Muscle layer of duodenum (tissue), 2 donors: ENCODE results near the gene KIAA0930.

Experiments used
- H3K27ac ChIP-seq: one replicate; pipeline ENCODE4 v1.7.0; 2013; ENCODE audit warnings: mild to moderate bottlenecking, low read length
- H3K27me3 ChIP-seq: one replicate; pipeline ENCODE4 v1.7.0; 2013; ENCODE audit warnings: low read depth, mild to moderate bottlenecking, control low read depth, low read length
- H3K36me3 ChIP-seq, 2 donors: one replicate each; pipeline ENCODE4 v1.7.0; 2013; ENCODE audit warnings: low read length in 2 of 2, control low read depth in 1 of 2, mild to moderate bottlenecking in 1 of 2; ENCODE audit not compliant: insufficient read depth in 2 of 2, control insufficient read depth in 1 of 2
- H3K4me1 ChIP-seq, 2 donors: one replicate each; pipeline ENCODE4 v1.7.0; 2013; ENCODE audit warnings: low read length in 2 of 2, mild to moderate bottlenecking in 2 of 2, control low read depth in 1 of 2, moderate library complexity in 1 of 2; ENCODE audit not compliant: insufficient read depth in 2 of 2, control insufficient read depth in 1 of 2
- H3K4me3 ChIP-seq, 2 donors: one replicate each; pipeline ENCODE4 v1.7.0; 2013; ENCODE audit warnings: low read length in 2 of 2, low read depth in 1 of 2, mild to moderate bottlenecking in 1 of 2
- H3K9me3 ChIP-seq, 2 donors: one replicate each; pipeline ENCODE4 v1.7.0; 2013; ENCODE audit warnings: low read length in 2 of 2, control low read depth in 1 of 2, mild to moderate bottlenecking in 1 of 2; ENCODE audit not compliant: control insufficient read depth in 1 of 2
- donor health status: healthy.

The KIAA0930 gene

GRCh38 chr22:45203150-45203951 is 37.3 kb downstream of the KIAA0930 start:
- Histone ChIP-seq H3K4me1 (peaks cover 0 to 9% of the 10 kb centered on the region in 2 donors), H3K4me3 (no peak overlapping the region), H3K9me3 (no peaks in the 10 kb centered on the region), H3K36me3 (peaks cover 15 to 50% of the 10 kb centered on the region in 2 donors), H3K27me3 (no peaks in the 10 kb centered on the region), H3K27ac (no peak overlapping the region)

GRCh38 chr22:45202333-45203149 is 38.2 kb downstream of the KIAA0930 start:
- no peak overlapping the region for H3K4me3 ChIP-seq
- H3K4me1 ChIP-seq, result peaks cover 0 to 9% of the 10 kb centered on the region in 2 donors
- no peak overlapping the region for H3K27ac ChIP-seq
- H3K27me3 ChIP-seq, result no peaks in the 10 kb centered on the region
- peaks cover 15 to 58% of the 10 kb centered on the region in 2 donors for H3K36me3 ChIP-seq
- no peaks in the 10 kb centered on the region for H3K9me3 ChIP-seq

- Histone ChIP-seq H3K4me3 (no peak overlapping the region), H3K4me1 (peaks cover 0 to 9% of the 10 kb centered on the region in 2 donors), H3K27ac (no peak overlapping the region), H3K36me3 (peaks cover 15 to 66% of the 10 kb centered on the region in 2 donors), H3K27me3 (no peaks in the 10 kb centered on the region), H3K9me3 (no peaks in the 10 kb centered on the region)
Observed at GRCh38 chr22:45201678-45202332, 38.9 kb downstream of the KIAA0930 start.

GRCh38 chr22:45200860-45201511 is 39.7 kb downstream of the KIAA0930 start:
- peaks cover 0 to 9% of the 10 kb centered on the region in 2 donors for H3K4me1 ChIP-seq
- no peaks in the 10 kb centered on the region for H3K9me3 ChIP-seq
- H3K36me3 ChIP-seq, result peaks cover 15 to 74% of the 10 kb centered on the region in 2 donors
- no peaks in the 10 kb centered on the region for H3K27me3 ChIP-seq
- no peak overlapping the region for H3K27ac ChIP-seq
- no peak overlapping the region for H3K4me3 ChIP-seq

- Histone ChIP-seq H3K36me3 (peaks cover 15 to 80% of the 10 kb centered on the region in 2 donors), H3K9me3 (no peaks in the 10 kb centered on the region), H3K27me3 (no peaks in the 10 kb centered on the region), H3K27ac (no peak overlapping the region), H3K4me3 (no peak overlapping the region), H3K4me1 (peaks cover 0 to 9% of the 10 kb centered on the region in 2 donors)
Observed at GRCh38 chr22:45200230-45200629, 40.5 kb downstream of the KIAA0930 start.

- Histone ChIP-seq H3K4me1 (peaks cover 0 to 9% of the 10 kb centered on the region in 2 donors), H3K27me3 (no peaks in the 10 kb centered on the region), H3K36me3 (peaks cover 15 to 80% of the 10 kb centered on the region in 2 donors), H3K9me3 (no peaks in the 10 kb centered on the region), H3K4me3 (no peak overlapping the region), H3K27ac (no peak overlapping the region)
Observed at GRCh38 chr22:45199723-45200122, 41.0 kb downstream of the KIAA0930 start.

GRCh38 chr22:45198463-45198795 is 42.3 kb downstream of the KIAA0930 start:
- Histone ChIP-seq H3K27me3 (no peaks in the 10 kb centered on the region), H3K27ac (no peak overlapping the region), H3K9me3 (no peaks in the 10 kb centered on the region), H3K4me3 (no peak overlapping the region), H3K36me3 (peaks cover 15 to 70% of the 10 kb centered on the region in 2 donors), H3K4me1 (peaks cover 0 to 9% of the 10 kb centered on the region in 2 donors)

GRCh38 chr22:45197606-45198462 is 42.9 kb downstream of the KIAA0930 start:
- Histone ChIP-seq H3K27ac (no peak overlapping the region), H3K4me3 (no peak overlapping the region), H3K36me3 (peaks cover 15 to 64% of the 10 kb centered on the region in 2 donors), H3K9me3 (no peaks in the 10 kb centered on the region), H3K27me3 (no peaks in the 10 kb centered on the region), H3K4me1 (peaks cover 0 to 9% of the 10 kb centered on the region in 2 donors)

GRCh38 chr22:45196926-45197605 is 43.6 kb downstream of the KIAA0930 start:
- Histone ChIP-seq H3K36me3 (peaks cover 15 to 56% of the 10 kb centered on the region in 2 donors), H3K27me3 (no peaks in the 10 kb centered on the region), H3K9me3 (no peaks in the 10 kb centered on the region), H3K27ac (no peak overlapping the region), H3K4me3 (no peak overlapping the region), H3K4me1 (peaks cover 0 to 5% of the 10 kb centered on the region in 2 donors)

- H3K36me3 ChIP-seq, result peaks cover 15 to 54% of the 10 kb centered on the region in 2 donors
- no peaks in the 10 kb centered on the region for H3K4me1 ChIP-seq
- H3K27me3 ChIP-seq, result no peaks in the 10 kb centered on the region
- no peak overlapping the region for H3K27ac ChIP-seq
- no peak overlapping the region for H3K4me3 ChIP-seq
- no peaks in the 10 kb centered on the region for H3K9me3 ChIP-seq
Observed at GRCh38 chr22:45196308-45196707, 44.4 kb downstream of the KIAA0930 start.
